ENCODE results near the gene ARCN1. TPM values are rescaled to one million over a fixed set of nuclear protein-coding genes. Genes with fewer than 3 reads are reported as not detected.
A peak's percentile ranks its signal among the peaks of the same experiment; 100 is the strongest.
"Not testable (repeated sequence)": the region's sequence is repeated elsewhere in the genome, so short reads cannot be mapped to it uniquely, and the experiment has no call there.

Gene ARCN1
- polyA plus RNA-seq, 2 of the 4 experiments (the other 2 are of a cell fraction): 88.7 to 150 TPM

DNA sequence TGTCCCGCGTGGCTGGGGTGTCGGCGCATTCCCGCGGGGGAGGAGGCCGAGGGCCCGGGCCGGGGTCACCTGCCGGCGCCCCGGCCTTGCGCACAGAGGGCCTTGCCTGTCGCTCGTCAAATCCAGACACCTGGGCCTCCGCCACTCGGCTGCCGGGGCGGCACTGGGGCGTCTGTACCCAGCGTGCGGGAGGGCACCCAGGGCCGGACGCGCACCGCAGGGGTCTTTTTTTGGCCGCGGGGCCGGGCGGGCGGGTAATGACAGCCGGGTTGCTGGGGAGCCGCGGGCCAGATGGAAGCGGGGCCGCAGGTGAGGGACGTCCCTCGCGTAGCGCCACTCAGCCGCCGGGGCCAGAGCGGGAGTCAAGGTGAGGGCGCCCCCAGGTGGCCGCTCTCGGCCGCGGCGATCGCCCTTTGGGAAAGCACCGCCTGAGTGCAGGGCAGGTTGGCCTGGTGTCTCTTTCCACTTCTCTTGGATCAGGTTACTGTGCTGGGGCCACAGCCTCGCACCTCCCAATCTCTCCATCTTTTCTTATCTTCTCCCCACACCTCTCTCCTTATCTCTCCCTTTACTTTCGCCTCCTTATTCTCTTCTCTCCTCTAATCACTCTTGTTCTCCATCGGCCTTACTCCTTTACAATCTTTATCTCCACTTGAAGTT lies 38.7 kb downstream of the ARCN1 start:
- Histone ChIP-seq H3K4me1 (peaks cover 46% of the 10 kb centered on the region), H3K4me3 (no peak overlapping the region), H3K9me3 (no peaks in the 10 kb centered on the region), H3K4me2 (peak overlapping the region; percentile 69), H3K27ac (peak overlapping the region in 1 of 2 experiments; percentile 66; a peak in 3 of 6 replicates)
- CTCF ChIA-PET: interaction anchor here (0.8 to 17.8 kb wide), 10 partner anchors 10 to 317 kb away, joined by 3 to 224 read pairs (median 4); no protein-coding TSS in a partner anchor
- FAIRE-seq: no peak
- TF ChIP-seq CTCF (IDR thresholded peaks at IDR 0.05) (peak; percentile 68), NR3C1 (IDR thresholded peaks at IDR 0.05) (no peak), KDM5A (IDR thresholded peaks at IDR 0.05) (no peak), REST (IDR thresholded peaks at IDR 0.05) (no peak), RARB (CRISPR knock-in tag; IDR thresholded peaks at IDR 0.05) (no peak), CBX8 (IDR thresholded peaks at IDR 0.05) (no peak), HDAC2 (IDR thresholded peaks at IDR 0.05) (no peak), ATOH8 (CRISPR knock-in tag; IDR thresholded peaks at IDR 0.05; ENCODE audit: low read depth) (no peak), HOXA7 (CRISPR knock-in tag; IDR thresholded peaks at IDR 0.05) (no peak), NPAS2 (CRISPR knock-in tag; IDR thresholded peaks at IDR 0.05; ENCODE audit: borderline replicate concordance) (no peak), RAD21 (conservative IDR thresholded peaks at IDR 0.05 in 1 of 2, IDR thresholded peaks at IDR 0.05 in 1 of 2) (peak; percentile 30 to 47; a peak in 4 of 5 replicates), BHLHE40 (IDR thresholded peaks at IDR 0.05; ENCODE audit: low read depth, low read length) (no peak), SMC3 (IDR thresholded peaks at IDR 0.05) (peak; percentile 51)
- WGBS (ENCODE audit: missing lambda C conversion rate): 26% methylated on average over 6 of the region's 54 CpGs
- POLR2A ChIA-PET: no interaction called here
- ATAC-seq: peak; percentile 16 to 62; a peak in 4 of 6 replicates
- peak; percentile 29 to 63 for DNase-seq (ENCODE audit: low read depth in 1 of 2, low spot score in 1 of 2)

GRCh38 chr11:118611433-118611795 lies 39.2 kb downstream of the ARCN1 start:
- ATAC-seq; H3K9me3 ChIP-seq; POLR2A ChIA-PET; H3K27ac ChIP-seq; FAIRE-seq; H3K4me3 ChIP-seq; DNase-seq (ENCODE audit: low read depth in 1 of 2, low spot score in 1 of 2): not testable (repeated sequence)
- WGBS (ENCODE audit: missing lambda C conversion rate): 69% methylated on average over 15 of the region's 19 CpGs
- peaks cover 42% of the 10 kb centered on the region for H3K4me1 ChIP-seq
- CTCF ChIA-PET: interaction anchor here (1.0 to 17.8 kb wide), 7 partner anchors 11 to 57 kb away, joined by 3 to 224 read pairs (median 6); no protein-coding TSS in a partner anchor
- H3K4me2 ChIP-seq: peak overlapping the region; percentile 69

DNA sequence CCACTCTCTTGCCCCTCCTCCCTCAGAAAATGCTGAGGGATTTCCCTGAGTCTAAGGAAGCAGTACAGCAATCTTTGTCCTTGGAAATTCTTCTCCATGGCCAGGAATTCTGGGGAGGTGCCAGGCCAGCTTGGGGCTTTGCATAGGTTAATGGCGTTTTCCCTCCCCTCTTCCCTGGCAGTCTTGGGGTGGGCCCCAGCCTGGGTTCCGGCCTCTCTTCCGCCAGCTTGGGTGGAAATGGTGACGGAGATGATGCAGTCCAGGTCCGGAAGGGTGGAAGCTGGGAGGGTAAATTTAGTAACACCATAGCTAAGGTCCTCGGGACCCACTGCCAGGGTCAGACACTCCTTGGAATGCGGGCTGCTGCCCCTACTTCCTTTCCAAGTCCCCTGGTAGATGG lies 40.2 kb downstream of the ARCN1 start:
- Histone ChIP-seq H3K4me3 (no peak overlapping the region), H3K9me3 (no peaks in the 10 kb centered on the region), H3K27ac (peak overlapping the region in 1 of 2 experiments; percentile 46; a peak in 2 of 6 replicates), H3K4me2 (no peak overlapping the region), H3K4me1 (peaks cover 34% of the 10 kb centered on the region)
- WGBS (ENCODE audit: missing lambda C conversion rate): 91% methylated on average over 7 of the region's 7 CpGs
- FAIRE-seq (no peak), DNase-seq (ENCODE audit: low read depth in 1 of 2, low spot score in 1 of 2) (no peak), ATAC-seq (no peak)
- POLR2A ChIA-PET: no interaction called here
- CTCF ChIA-PET: interaction anchor here (1.0 to 17.8 kb wide), 7 partner anchors 12 to 78 kb away, joined by 3 to 224 read pairs (median 3); no protein-coding TSS in a partner anchor
- TF ChIP-seq BCL3 (IDR thresholded peaks at IDR 0.05) (no peak), RAD21 (conservative IDR thresholded peaks at IDR 0.05 in 1 of 2, IDR thresholded peaks at IDR 0.05 in 1 of 2) (no peak), ZNF302 (CRISPR knock-in tag; IDR thresholded peaks at IDR 0.05) (no peak), CHD4 (IDR thresholded peaks at IDR 0.05; ENCODE audit: borderline replicate concordance) (no peak), HEYL (CRISPR knock-in tag; IDR thresholded peaks at IDR 0.05) (no peak), HOXB13 (CRISPR knock-in tag; IDR thresholded peaks at IDR 0.05; ENCODE audit: low read depth) (no peak), MYC (IDR thresholded peaks at IDR 0.05; ENCODE audit: borderline replicate concordance, low read length) (no peak), FOSL2 (IDR thresholded peaks at IDR 0.05) (no peak), FOSL2 (CRISPR knock-in tag; IDR thresholded peaks at IDR 0.05) (no peak), FOSB (CRISPR knock-in tag; IDR thresholded peaks at IDR 0.05) (no peak), RNF2 (IDR thresholded peaks at IDR 0.05; ENCODE audit: borderline replicate concordance, low read depth) (no peak), ATOH8 (CRISPR knock-in tag; IDR thresholded peaks at IDR 0.05; ENCODE audit: low read depth) (no peak), SREBF2 (IDR thresholded peaks at IDR 0.05) (no peak), EHMT2 (IDR thresholded peaks at IDR 0.05; ENCODE audit: low read depth) (no peak)
